HepG2 (cell line): Measurements from ENCODE around the gene TRIM54. TPM values are rescaled to one million over a fixed set of nuclear protein-coding genes. Genes with fewer than 3 reads are reported as not detected.
A peak's percentile ranks its signal among the peaks of the same experiment; 100 is the strongest.

Experiments used
- BORCS8-MEF2B ChIP-seq: sonication (generic); formaldehyde crosslinking; IDR thresholded peaks from 2 replicates; pipeline ENCODE4 v1.8.0; 2022; ENCODE audit warnings: mild to moderate bottlenecking, missing genetic modification reagents
- CEBPG ChIP-seq: IDR thresholded peaks from 2 replicates; pipeline ENCODE4 v1.6.1; 2016
- ETS1 ChIP-seq: sonication (generic); formaldehyde crosslinking; IDR thresholded peaks from 2 replicates; pipeline ENCODE4 v1.4.0; 2020; ENCODE audit warnings: missing genetic modification reagents
- FOXP4 ChIP-seq: sonication (generic); formaldehyde crosslinking; IDR thresholded peaks from 2 replicates; pipeline ENCODE4 v1.4.0; 2020; ENCODE audit warnings: missing genetic modification reagents
- GZF1 ChIP-seq: sonication (generic); formaldehyde crosslinking; IDR thresholded peaks from 2 replicates; pipeline ENCODE4 v1.5.1; 2020; ENCODE audit warnings: mild to moderate bottlenecking, missing genetic modification reagents
- MAX ChIP-seq: IDR thresholded peaks from 2 replicates; pipeline ENCODE4 v1.6.1; 2012; ENCODE audit warnings: inconsistent platforms
- NPAS2 ChIP-seq: sonication (generic); formaldehyde crosslinking; IDR thresholded peaks from 2 replicates; pipeline ENCODE4 v1.8.0; 2022; ENCODE audit warnings: mild to moderate bottlenecking, missing genetic modification reagents, borderline replicate concordance
- PHF8 ChIP-seq: sonication (generic); formaldehyde crosslinking; IDR thresholded peaks from 2 replicates; pipeline ENCODE4 v1.5.0; 2020; ENCODE audit warnings: missing genetic modification reagents
- SRSF1 ChIP-seq: fragments of 200-400 bp; formaldehyde crosslinking; optimal IDR thresholded peaks from 2 replicates; pipeline ENCODE3; 2017; ENCODE audit warnings: mild to moderate bottlenecking, low read depth, low read length, moderate library complexity
- SRY ChIP-seq: sonication (generic); formaldehyde crosslinking; IDR thresholded peaks from 2 replicates; pipeline ENCODE4 v1.8.0; 2022; ENCODE audit warnings: mild to moderate bottlenecking, missing genetic modification reagents
- SSRP1 ChIP-seq: IDR thresholded peaks from 2 replicates; pipeline ENCODE4 v1.6.1; 2016; ENCODE audit warnings: control low read depth
- STAG1 ChIP-seq: sonication (generic); formaldehyde crosslinking; IDR thresholded peaks from 2 replicates; pipeline ENCODE4 v1.4.0; 2020; ENCODE audit warnings: missing genetic modification reagents
- XBP1 ChIP-seq: sonication (generic); formaldehyde crosslinking; IDR thresholded peaks from 2 replicates; pipeline ENCODE4 v1.5.0; 2020; ENCODE audit warnings: missing genetic modification reagents
- ZFYVE20 ChIP-seq: sonication (generic); formaldehyde crosslinking; IDR thresholded peaks from 2 replicates; pipeline ENCODE4 v1.8.0; 2023; ENCODE audit warnings: low read depth, mild to moderate bottlenecking, moderate library complexity, missing genetic modification reagents, borderline replicate concordance
- ZMYM2 ChIP-seq: sonication (generic); formaldehyde crosslinking; IDR thresholded peaks from 2 replicates; pipeline ENCODE4 v1.8.0; 2022; ENCODE audit warnings: mild to moderate bottlenecking, missing genetic modification reagents
- ZNF576 ChIP-seq: sonication (generic); formaldehyde crosslinking; IDR thresholded peaks from 2 replicates; pipeline ENCODE4 v1.4.0; 2020; ENCODE audit warnings: mild to moderate bottlenecking, missing genetic modification reagents
- ZNF740 ChIP-seq: sonication (generic); formaldehyde crosslinking; IDR thresholded peaks from 2 replicates; pipeline ENCODE4 v1.4.0; 2020; ENCODE audit warnings: missing genetic modification reagents
- polyA plus RNA-seq, 8 experiments: library from polyadenylated mRNA; depleted of rRNA in 3 of 8; stranded (reverse) in 7 of 8; unstranded in 1 of 8; fragments of >200 nt; fragmentation: Illumina TruSeq in 4 of 8; extraction: Trizol in 4 of 8; gene quantifications; 2 replicates each; pipeline versions ENCODE4 v1.2.1 to v1.2.3, GENCODE V29; 2011 to 2016; ENCODE audit warnings: low read depth in 4 of 8, missing spikeins in 1 of 8, mixed read lengths in 1 of 8; ENCODE audit not compliant: insufficient read depth in 1 of 8
- total RNA-seq, 5 experiments: library from RNA; depleted of rRNA; stranded (reverse); fragments of >200 nt; fragmentation: Illumina TruSeq; extraction: Trizol; gene quantifications; 2 replicates each; pipeline ENCODE4 v1.2.3, GENCODE V29; 2016; ENCODE audit warnings: low read depth in 1 of 5
- TF ChIP-seq, protein P1 (sequence below): IDR thresholded peaks from 2 replicates; pipeline ENCODE4 v1.6.1; 2016; ENCODE audit warnings: mild to moderate bottlenecking, missing biosample characterization, missing genetic modification reagents
- TF ChIP-seq, protein P2 (sequence below): IDR thresholded peaks from 2 replicates; pipeline ENCODE4 v1.6.1; 2016; ENCODE audit warnings: low read depth, missing genetic modification reagents, missing compliant biosample characterization

TRIM54 gene
- total and polyA plus RNA-seq, 2 of the 13 experiments (the other 11 are each of a cell fraction or from before 2014, with no cell fraction given): 0.07 to 0.13 TPM

GRCh38 chr2:27322766-27323595, 40.8 kb downstream of the TRIM54 start, which contains the start of gene MPV17 (continued):
- no peak for TF ChIP-seq ZFYVE20 (CRISPR knock-in tag)
- TF ChIP-seq ZNF576 (CRISPR knock-in tag): peak; percentile 42; the same call in 1 of the 2 replicates
- peak; percentile 92 for TF ChIP-seq ETS1 (CRISPR knock-in tag)
- no peak; the same call in 1 of the 2 replicates for TF ChIP-seq XBP1 (CRISPR knock-in tag)
- TF ChIP-seq SRSF1: peak; percentile 96
- TF ChIP-seq SRY (CRISPR knock-in tag): peak; percentile 33; the same call in 1 of the 2 replicates
- TF ChIP-seq STAG1: peak; percentile 15
- peak; percentile 82 for TF ChIP-seq ZNF740 (CRISPR knock-in tag)
- no peak for TF ChIP-seq ZMYM2 (CRISPR knock-in tag)
- TF ChIP-seq CEBPG (CRISPR knock-in tag): peak; percentile 84
- TF ChIP-seq, protein P1, sequence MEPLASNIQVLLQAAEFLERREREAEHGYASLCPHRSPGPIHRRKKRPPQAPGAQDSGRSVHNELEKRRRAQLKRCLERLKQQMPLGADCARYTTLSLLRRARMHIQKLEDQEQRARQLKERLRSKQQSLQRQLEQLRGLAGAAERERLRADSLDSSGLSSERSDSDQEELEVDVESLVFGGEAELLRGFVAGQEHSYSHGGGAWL (CRISPR knock-in tag): peak; percentile 94
- peak; percentile 56; the same call in 1 of the 2 replicates for TF ChIP-seq GZF1 (CRISPR knock-in tag)
- TF ChIP-seq, protein P2, sequence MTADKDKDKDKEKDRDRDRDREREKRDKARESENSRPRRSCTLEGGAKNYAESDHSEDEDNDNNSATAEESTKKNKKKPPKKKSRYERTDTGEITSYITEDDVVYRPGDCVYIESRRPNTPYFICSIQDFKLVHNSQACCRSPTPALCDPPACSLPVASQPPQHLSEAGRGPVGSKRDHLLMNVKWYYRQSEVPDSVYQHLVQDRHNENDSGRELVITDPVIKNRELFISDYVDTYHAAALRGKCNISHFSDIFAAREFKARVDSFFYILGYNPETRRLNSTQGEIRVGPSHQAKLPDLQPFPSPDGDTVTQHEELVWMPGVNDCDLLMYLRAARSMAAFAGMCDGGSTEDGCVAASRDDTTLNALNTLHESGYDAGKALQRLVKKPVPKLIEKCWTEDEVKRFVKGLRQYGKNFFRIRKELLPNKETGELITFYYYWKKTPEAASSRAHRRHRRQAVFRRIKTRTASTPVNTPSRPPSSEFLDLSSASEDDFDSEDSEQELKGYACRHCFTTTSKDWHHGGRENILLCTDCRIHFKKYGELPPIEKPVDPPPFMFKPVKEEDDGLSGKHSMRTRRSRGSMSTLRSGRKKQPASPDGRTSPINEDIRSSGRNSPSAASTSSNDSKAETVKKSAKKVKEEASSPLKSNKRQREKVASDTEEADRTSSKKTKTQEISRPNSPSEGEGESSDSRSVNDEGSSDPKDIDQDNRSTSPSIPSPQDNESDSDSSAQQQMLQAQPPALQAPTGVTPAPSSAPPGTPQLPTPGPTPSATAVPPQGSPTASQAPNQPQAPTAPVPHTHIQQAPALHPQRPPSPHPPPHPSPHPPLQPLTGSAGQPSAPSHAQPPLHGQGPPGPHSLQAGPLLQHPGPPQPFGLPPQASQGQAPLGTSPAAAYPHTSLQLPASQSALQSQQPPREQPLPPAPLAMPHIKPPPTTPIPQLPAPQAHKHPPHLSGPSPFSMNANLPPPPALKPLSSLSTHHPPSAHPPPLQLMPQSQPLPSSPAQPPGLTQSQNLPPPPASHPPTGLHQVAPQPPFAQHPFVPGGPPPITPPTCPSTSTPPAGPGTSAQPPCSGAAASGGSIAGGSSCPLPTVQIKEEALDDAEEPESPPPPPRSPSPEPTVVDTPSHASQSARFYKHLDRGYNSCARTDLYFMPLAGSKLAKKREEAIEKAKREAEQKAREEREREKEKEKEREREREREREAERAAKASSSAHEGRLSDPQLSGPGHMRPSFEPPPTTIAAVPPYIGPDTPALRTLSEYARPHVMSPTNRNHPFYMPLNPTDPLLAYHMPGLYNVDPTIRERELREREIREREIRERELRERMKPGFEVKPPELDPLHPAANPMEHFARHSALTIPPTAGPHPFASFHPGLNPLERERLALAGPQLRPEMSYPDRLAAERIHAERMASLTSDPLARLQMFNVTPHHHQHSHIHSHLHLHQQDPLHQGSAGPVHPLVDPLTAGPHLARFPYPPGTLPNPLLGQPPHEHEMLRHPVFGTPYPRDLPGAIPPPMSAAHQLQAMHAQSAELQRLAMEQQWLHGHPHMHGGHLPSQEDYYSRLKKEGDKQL (CRISPR knock-in tag): 0 out of 2 replicates have a peak, but pooled peaks have one; percentile 67
- no peak for TF ChIP-seq NPAS2 (CRISPR knock-in tag)
- TF ChIP-seq BORCS8-MEF2B (CRISPR knock-in tag): peak; percentile 93
- TF ChIP-seq PHF8 (CRISPR knock-in tag): peak; percentile 95
- peak; percentile 97 for TF ChIP-seq MAX
- peak; percentile 79; the same call in 1 of the 2 replicates for TF ChIP-seq SSRP1 (CRISPR knock-in tag)
- TF ChIP-seq FOXP4 (CRISPR knock-in tag): peak; percentile 63; the same call in 1 of the 2 replicates
